Keratinocyte (primary cell): ENCODE results near the gene PRICKLE3. TPM values are rescaled to one million over a fixed set of nuclear protein-coding genes. Genes with fewer than 3 reads are reported as not detected.

Experiments used
- DNase-seq: peaks from one replicate; pipeline ENCODE4 v3.0.0-alpha.2; 2011; ENCODE audit warnings: low read depth, missing footprints, low spot score
- FAIRE-seq: peaks from 2 replicates; lab custom pipeline; 2011; peaks lifted over from hg19 to GRCh38; lab: Jason Lieb, UNC
- H2AFZ ChIP-seq: 2 replicates; pipeline ENCODE4 v1.6.0; 2012; ENCODE audit warnings: low read length, control low read depth, inconsistent platforms; ENCODE audit not compliant: control insufficient read depth
- H3K27ac ChIP-seq: 2 replicates; pipeline ENCODE4 v1.5.1; 2011; ENCODE audit warnings: low read length; ENCODE audit not compliant: control insufficient read depth, insufficient read depth
- H3K27me3 ChIP-seq: 3 replicates; pipeline ENCODE4 v1.6.0; 2011; ENCODE audit warnings: low read length; ENCODE audit not compliant: control insufficient read depth, insufficient read depth; ENCODE audit errors: extremely low read depth
- H3K36me3 ChIP-seq, 2 experiments: 2 replicates in 1 of 2; 3 replicates in 1 of 2; pipeline ENCODE4 v1.5.1; 2011; ENCODE audit warnings: low read length in 2 of 2, mild to moderate bottlenecking in 1 of 2; ENCODE audit not compliant: control insufficient read depth in 2 of 2, insufficient read depth in 2 of 2; ENCODE audit errors: extremely low read depth in 1 of 2
- H3K4me1 ChIP-seq: 3 replicates; pipeline ENCODE4 v1.5.1; 2011; ENCODE audit warnings: low read length; ENCODE audit not compliant: control insufficient read depth, insufficient read depth; ENCODE audit errors: extremely low read depth
- H3K4me2 ChIP-seq: 3 replicates; pipeline ENCODE4 v1.6.0; 2011; ENCODE audit warnings: low read depth, low read length; ENCODE audit not compliant: control insufficient read depth, insufficient read depth; ENCODE audit errors: extremely low read depth
- H3K4me3 ChIP-seq, 3 experiments: fragments of 200-600 bp in 1 of 3; sonication (generic) in 1 of 3; 2 replicates in 2 of 3; 3 replicates in 1 of 3; pipeline ENCODE4 v1.5.1; 2011 to 2016; ENCODE audit warnings: low read length in 3 of 3, mild to moderate bottlenecking in 3 of 3, control low read depth in 2 of 3, inconsistent platforms in 1 of 3, low read depth in 1 of 3, mixed read lengths in 1 of 3, mixed run types in 1 of 3, moderate library complexity in 1 of 3; ENCODE audit not compliant: control insufficient read depth in 2 of 3, insufficient read depth in 2 of 3; ENCODE audit errors: extremely low read depth in 1 of 3
- H3K79me2 ChIP-seq: 2 replicates; pipeline ENCODE4 v1.6.0; 2012; ENCODE audit warnings: low read length; ENCODE audit not compliant: control insufficient read depth, insufficient read depth
- H3K9ac ChIP-seq: 3 replicates; pipeline ENCODE4 v1.6.0; 2011; ENCODE audit warnings: low read length; ENCODE audit not compliant: control insufficient read depth, insufficient read depth; ENCODE audit errors: extremely low read depth
- H3K9me1 ChIP-seq: 3 replicates; pipeline ENCODE4 v1.6.0; 2011; ENCODE audit warnings: low read length; ENCODE audit not compliant: control insufficient read depth, insufficient read depth; ENCODE audit errors: extremely low read depth
- H3K9me3 ChIP-seq: 2 replicates; pipeline ENCODE4 v1.5.1; 2012; ENCODE audit warnings: low read depth, low read length; ENCODE audit not compliant: control insufficient read depth
- H4K20me1 ChIP-seq: 3 replicates; pipeline ENCODE4 v1.6.0; 2011; ENCODE audit warnings: low read length; ENCODE audit not compliant: control insufficient read depth, insufficient read depth; ENCODE audit errors: extremely low read depth
- CTCF ChIP-seq, 3 experiments: IDR thresholded peaks in 1 of 3; conservative IDR thresholded peaks in 1 of 3; optimal IDR thresholded peaks in 1 of 3; 2 replicates in 2 of 3; 3 replicates in 1 of 3; pipeline versions ENCODE3 to v1.5.1; 2011; ENCODE audit warnings: low read length in 3 of 3, mild to moderate bottlenecking in 3 of 3, moderate library complexity in 2 of 3, control low read depth in 1 of 3, inconsistent platforms in 1 of 3; ENCODE audit not compliant: insufficient read depth in 2 of 3; ENCODE audit errors: extremely low read depth in 1 of 3
- EZH2 ChIP-seq: IDR thresholded peaks from one replicate; pipeline ENCODE4 v1.6.1; 2012; ENCODE audit warnings: inconsistent platforms, mild to moderate bottlenecking, low read length, moderate library complexity
- dilution Hi-C: fragments of 300-500 bp; cut with MboI; formaldehyde crosslinking; loops from one replicate; pipeline ENCODE4 v1.7.0; 2020; ENCODE audit warnings: low sequenced_read_pairs; ENCODE audit not compliant: extremely low pct_ligation_motif_present
- polyA plus RNA-seq, 5 experiments: library from polyadenylated mRNA; depleted of rRNA in 3 of 5; stranded (reverse) in 3 of 5; stranded (forward) in 1 of 5; unstranded in 1 of 5; fragments of >200 nt; gene quantifications; 1 replicate in 1 of 5; 2 replicates in 3 of 5; 3 replicates in 1 of 5; pipeline versions ENCODE4 v1.2.1 to v1.2.3, GENCODE V29; 2011 to 2012; ENCODE audit warnings: missing spikeins in 2 of 5, low read depth in 1 of 5, low replicate concordance in 1 of 5

Gene PRICKLE3
- polyA plus RNA-seq, 1 donor (not counting 4 experiments of a cell fraction or from before 2014, with no cell fraction given), result 8.7 TPM

GRCh38 chrX:49204709-49205108 is 18.5 kb upstream of the PRICKLE3 start:
- no peak for TF ChIP-seq EZH2
- TF ChIP-seq CTCF (optimal IDR thresholded peaks at IDR 0.05 in 1 of 3, IDR thresholded peaks at IDR 0.05 in 1 of 3, conservative IDR thresholded peaks at IDR 0.05 in 1 of 3; ENCODE audit: extremely low read depth in 1 of 3, insufficient read depth in 2 of 3, low read length in 3 of 3), result no peak
- DNase-seq (no peak), FAIRE-seq (no peak)
- Histone ChIP-seq H3K36me3 (no peaks in the 10 kb centered on the region), H3K27me3 (no peaks in the 10 kb centered on the region), H3K9me3 (no peaks in the 10 kb centered on the region), H3K4me1 (peaks cover 4% of the 10 kb centered on the region), H3K4me3 (no peak overlapping the region), H2AFZ (no peak overlapping the region), H3K4me2 (no peak overlapping the region), H3K9ac (no peak overlapping the region), H3K9me1 (no peaks in the 10 kb centered on the region), H4K20me1 (no peaks in the 10 kb centered on the region), H3K27ac (no peak overlapping the region), H3K79me2 (no peaks in the 10 kb centered on the region)
- dilution Hi-C loops, result no loop called here

GRCh38 chrX:49204017-49204416 is 17.8 kb upstream of the PRICKLE3 start:
- dilution Hi-C loops, result no loop called here
- H3K36me3 ChIP-seq, result no peaks in the 10 kb centered on the region
- H3K9me3 ChIP-seq, result no peaks in the 10 kb centered on the region
- no peak overlapping the region for H3K27ac ChIP-seq
- no peaks in the 10 kb centered on the region for H4K20me1 ChIP-seq
- DNase-seq, result no peak
- H3K4me1 ChIP-seq, result peaks cover 4% of the 10 kb centered on the region
- FAIRE-seq, result no peak
- no peaks in the 10 kb centered on the region for H3K27me3 ChIP-seq
- no peaks in the 10 kb centered on the region for H3K79me2 ChIP-seq
- TF ChIP-seq EZH2 (no peak), CTCF (optimal IDR thresholded peaks at IDR 0.05 in 1 of 3, IDR thresholded peaks at IDR 0.05 in 1 of 3, conservative IDR thresholded peaks at IDR 0.05 in 1 of 3; ENCODE audit: extremely low read depth in 1 of 3, insufficient read depth in 2 of 3, low read length in 3 of 3) (no peak)
- no peak overlapping the region for H2AFZ ChIP-seq
- no peak overlapping the region for H3K9ac ChIP-seq
- H3K4me2 ChIP-seq, result no peak overlapping the region
- H3K9me1 ChIP-seq, result no peaks in the 10 kb centered on the region
- H3K4me3 ChIP-seq, result no peak overlapping the region
